ENCODE measurements around the gene CDRT15.

- TF ChIP-seq, protein P1, sequence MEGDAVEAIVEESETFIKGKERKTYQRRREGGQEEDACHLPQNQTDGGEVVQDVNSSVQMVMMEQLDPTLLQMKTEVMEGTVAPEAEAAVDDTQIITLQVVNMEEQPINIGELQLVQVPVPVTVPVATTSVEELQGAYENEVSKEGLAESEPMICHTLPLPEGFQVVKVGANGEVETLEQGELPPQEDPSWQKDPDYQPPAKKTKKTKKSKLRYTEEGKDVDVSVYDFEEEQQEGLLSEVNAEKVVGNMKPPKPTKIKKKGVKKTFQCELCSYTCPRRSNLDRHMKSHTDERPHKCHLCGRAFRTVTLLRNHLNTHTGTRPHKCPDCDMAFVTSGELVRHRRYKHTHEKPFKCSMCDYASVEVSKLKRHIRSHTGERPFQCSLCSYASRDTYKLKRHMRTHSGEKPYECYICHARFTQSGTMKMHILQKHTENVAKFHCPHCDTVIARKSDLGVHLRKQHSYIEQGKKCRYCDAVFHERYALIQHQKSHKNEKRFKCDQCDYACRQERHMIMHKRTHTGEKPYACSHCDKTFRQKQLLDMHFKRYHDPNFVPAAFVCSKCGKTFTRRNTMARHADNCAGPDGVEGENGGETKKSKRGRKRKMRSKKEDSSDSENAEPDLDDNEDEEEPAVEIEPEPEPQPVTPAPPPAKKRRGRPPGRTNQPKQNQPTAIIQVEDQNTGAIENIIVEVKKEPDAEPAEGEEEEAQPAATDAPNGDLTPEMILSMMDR (conservative IDR thresholded peaks at IDR 0.05; ENCODE audit: low read depth, low read length): no peak
- TF ChIP-seq EZH2 (IDR thresholded peaks at IDR 0.05; ENCODE audit: low read length, unreplicated experiment) (no peak), EZH2phosphoT487 (IDR thresholded peaks at IDR 0.05; ENCODE audit: borderline replicate concordance, low read length) (no peak)
Measured at GRCh38 chr17:14270508-14270907, 33.8 kb upstream of the CDRT15 start.
